IMR-90 (cell line): ENCODE data around the gene FITM1. TPM values are rescaled to one million over a fixed set of nuclear protein-coding genes. Genes with fewer than 3 reads are reported as not detected.

Source experiments
- ATAC-seq: fragments of 200-7000 bp; cut with Tn5 transposase; 2 replicates; pipeline ENCODE4 v1.9.1; 2020; ENCODE audit warnings: low read depth, mild to moderate bottlenecking, moderate library complexity
- BruUV-seq: library from RNA; stranded (reverse); fragments of 400-500 nt; replicated peaks from 2 replicates; lab custom pipeline; 2021; lab: Mats Ljungman, UMichigan
- CTCF ChIA-PET: fragments of 300-600 bp; formaldehyde crosslinking; extraction: SDS; loops from one replicate; lab custom pipeline; 2021; ENCODE audit warnings: antibody characterized with exemption; lab: Yijun Ruan, JAX
- POLR2A ChIA-PET: fragments of 300-600 bp; sonication (Branson Sonifier 250); formaldehyde crosslinking; loops from one replicate; lab custom pipeline; 2022; ENCODE audit warnings: antibody characterized with exemption; ENCODE audit not compliant: unreplicated experiment; lab: Charles Lee
- DNase-seq: peaks from one replicate; pipeline ENCODE4 v3.0.0; 2013
- H2AFZ ChIP-seq: replicated peaks from 2 replicates; pipeline ENCODE3; 2013; ENCODE audit warnings: low read length, mild to moderate bottlenecking; ENCODE audit not compliant: poor library complexity
- H2AK5ac ChIP-seq: 2 replicates; pipeline ENCODE4 v1.6.1; 2013; ENCODE audit warnings: low read depth, low read length, inconsistent platforms
- H2AK9ac ChIP-seq: replicated peaks from 2 replicates; pipeline ENCODE3; 2013; ENCODE audit warnings: mild to moderate bottlenecking, low read depth, low read length, moderate library complexity; ENCODE audit not compliant: poor library complexity
- H2BK120ac ChIP-seq: 2 replicates; pipeline ENCODE4 v1.6.1; 2013; ENCODE audit warnings: low read depth, low read length, inconsistent platforms
- H2BK15ac ChIP-seq: 3 replicates; pipeline ENCODE4 v1.6.1; 2013; ENCODE audit warnings: low read depth, low read length, inconsistent platforms
- H2BK20ac ChIP-seq: 2 replicates; pipeline ENCODE4 v1.6.1; 2013; ENCODE audit warnings: low read depth, mild to moderate bottlenecking, inconsistent platforms, low read length, moderate library complexity
- H2BK5ac ChIP-seq: 2 replicates; pipeline ENCODE4 v1.6.1; 2013; ENCODE audit warnings: mild to moderate bottlenecking, low read depth, low read length, inconsistent platforms; ENCODE audit not compliant: poor library complexity, severe bottlenecking
- H3K14ac ChIP-seq: replicated peaks from 2 replicates; pipeline ENCODE4 v1.6.1; 2013; ENCODE audit warnings: low read depth, low read length, inconsistent platforms
- H3K18ac ChIP-seq: 2 replicates; pipeline ENCODE4 v1.6.1; 2013; ENCODE audit warnings: low read depth, low read length, control low read depth
- H3K23ac ChIP-seq: 2 replicates; pipeline ENCODE4 v1.6.1; 2013; ENCODE audit warnings: low read depth, low read length, inconsistent platforms
- H3K27ac ChIP-seq: 2 replicates; pipeline ENCODE4 v1.5.1; 2013; ENCODE audit warnings: mild to moderate bottlenecking, control low read depth, low read length; ENCODE audit not compliant: insufficient read depth
- H3K27me3 ChIP-seq: 2 replicates; pipeline ENCODE4 v1.6.1; 2013; ENCODE audit warnings: low read length; ENCODE audit not compliant: control insufficient read depth, insufficient read depth
- H3K36me3 ChIP-seq: 2 replicates; pipeline ENCODE4 v1.6.1; 2013; ENCODE audit warnings: low read length, mixed read lengths; ENCODE audit not compliant: control insufficient read depth, insufficient read depth
- H3K4ac ChIP-seq: 2 replicates; pipeline ENCODE4 v1.6.1; 2013; ENCODE audit warnings: low read depth, low read length, inconsistent platforms
- H3K4me1 ChIP-seq: 2 replicates; pipeline ENCODE4 v1.6.1; 2013; ENCODE audit warnings: low read length, mixed read lengths; ENCODE audit not compliant: control insufficient read depth, insufficient read depth
- H3K4me2 ChIP-seq: 2 replicates; pipeline ENCODE4 v1.6.1; 2013; ENCODE audit warnings: low read depth, mild to moderate bottlenecking, control low read depth, low read length, moderate library complexity
- H3K4me3 ChIP-seq: 2 replicates; pipeline ENCODE4 v1.5.1; 2013; ENCODE audit warnings: low read depth, mild to moderate bottlenecking, control low read depth, low read length, moderate library complexity; ENCODE audit not compliant: insufficient read depth
- H3K56ac ChIP-seq: 2 replicates; pipeline ENCODE4 v1.6.1; 2013; ENCODE audit warnings: low read length, inconsistent platforms; ENCODE audit not compliant: insufficient read depth; ENCODE audit errors: extremely low read depth
- H3K79me1 ChIP-seq, 2 experiments: 2 replicates each; pipeline ENCODE4 v1.6.1; 2013; ENCODE audit warnings: low read length in 2 of 2, inconsistent platforms in 1 of 2, low read depth in 1 of 2
- H3K9ac ChIP-seq: 2 replicates; pipeline ENCODE4 v1.6.1; 2013; ENCODE audit warnings: low read depth, low read length, control low read depth
- H3K9me1 ChIP-seq: 2 replicates; pipeline ENCODE4 v1.6.1; 2013; ENCODE audit warnings: low read length, inconsistent platforms; ENCODE audit not compliant: insufficient read depth
- H3K9me3 ChIP-seq: 2 replicates; pipeline ENCODE4 v1.6.1; 2013; ENCODE audit warnings: low read length; ENCODE audit not compliant: control insufficient read depth, insufficient read depth
- H4K20me1 ChIP-seq: 2 replicates; pipeline ENCODE4 v1.6.1; 2013; ENCODE audit warnings: low read length, inconsistent platforms; ENCODE audit not compliant: insufficient read depth
- H4K5ac ChIP-seq: 2 replicates; pipeline ENCODE4 v1.6.1; 2013; ENCODE audit warnings: mild to moderate bottlenecking, low read depth, low read length, control low read depth
- H4K8ac ChIP-seq, 2 experiments: 2 replicates each; pipeline ENCODE4 v1.6.1; 2013; ENCODE audit warnings: low read depth in 2 of 2, low read length in 2 of 2, control low read depth in 1 of 2, inconsistent platforms in 1 of 2
- H4K91ac ChIP-seq: 2 replicates; pipeline ENCODE4 v1.6.1; 2013; ENCODE audit warnings: low read depth, low read length, inconsistent platforms; ENCODE audit not compliant: insufficient read depth
- BHLHE40 ChIP-seq: fragments of 150-350 bp; IDR thresholded peaks from 2 replicates; pipeline ENCODE4 v1.6.1; 2016; ENCODE audit warnings: mild to moderate bottlenecking, low read depth, low read length
- FOS ChIP-seq: fragments of 150-350 bp; IDR thresholded peaks from 2 replicates; pipeline ENCODE4 v1.6.1; 2016; ENCODE audit warnings: low read depth, low read length
- MXI1 ChIP-seq: IDR thresholded peaks from 2 replicates; pipeline ENCODE4 v1.6.1; 2012; ENCODE audit warnings: low read depth, mild to moderate bottlenecking, low read length, moderate library complexity, borderline replicate concordance
- NFE2L2 ChIP-seq: fragments of 150-350 bp; IDR thresholded peaks from 2 replicates; pipeline ENCODE4 v1.6.1; 2016; ENCODE audit warnings: low read depth, mild to moderate bottlenecking, low read length
- POLR2A ChIP-seq: IDR thresholded peaks from 2 replicates; pipeline ENCODE4 v1.6.1; 2012; ENCODE audit warnings: mild to moderate bottlenecking, low read depth, low read length
- RFX5 ChIP-seq: IDR thresholded peaks from 2 replicates; pipeline ENCODE4 v1.8.0; 2012; ENCODE audit warnings: low read depth, mild to moderate bottlenecking, low read length, moderate library complexity
- SMC3 ChIP-seq: fragments of 150-350 bp; IDR thresholded peaks from 2 replicates; pipeline ENCODE4 v1.6.1; 2016; ENCODE audit warnings: low read depth, mild to moderate bottlenecking, antibody characterized with exemption, low read length, moderate library complexity
- WGBS, 2 experiments: methylation state at CpG; one replicate each; pipeline versions ENCODE4 v1.1.5 to v1.1.7; 2013; ENCODE audit warnings: missing lambda C conversion rate in 2 of 2; ENCODE audit not compliant: insufficient read length in 1 of 2; ENCODE audit errors: extremely low coverage in 2 of 2; 5-methylcytosine and 5-hydroxymethylcytosine counted together
- dilution Hi-C: fragments of 300-500 bp; cut with HindIII; formaldehyde crosslinking; loops from one replicate; pipeline ENCODE4 v1.14.3; 2018; ENCODE audit warnings: low sequenced_read_pairs; ENCODE audit not compliant: unreplicated experiment
- in situ Hi-C: fragments of 300-500 bp; cut with MboI; formaldehyde crosslinking; loops from 3 replicates; pipeline ENCODE4 v1.14.3; 2019; ENCODE audit warnings: low sequenced_read_pairs, inconsistent platforms, mixed read lengths
- intact Hi-C: fragments of 100-400 bp; cut with micrococcal nuclease; formaldehyde crosslinking; loops from 2 replicates; pipeline ENCODE4 v1.10.0; 2022
- polyA plus RNA-seq, 3 experiments: library from polyadenylated mRNA; depleted of rRNA; stranded (reverse); fragments of >200 nt; gene quantifications; 2 replicates each; pipeline ENCODE4 v1.2.3, GENCODE V29; 2012; ENCODE audit warnings: low replicate concordance in 1 of 3
- total RNA-seq: library from RNA; depleted of rRNA; stranded (reverse); fragments of >200 nt; gene quantifications from 2 replicates; pipeline ENCODE4 v1.2.3, GENCODE V29; 2012
- TF ChIP-seq, protein P1 (sequence below): fragments of 150-350 bp; IDR thresholded peaks from 2 replicates; pipeline ENCODE4 v1.6.1; 2016; ENCODE audit warnings: low read depth, mild to moderate bottlenecking, low read length, moderate library complexity, borderline replicate concordance
- TF ChIP-seq, protein P2 (sequence below): fragments of 150-350 bp; IDR thresholded peaks from 2 replicates; pipeline ENCODE4 v1.6.1; 2017; ENCODE audit warnings: mild to moderate bottlenecking, antibody characterized with exemption, low read length, low read depth

Gene FITM1
- total and polyA plus RNA-seq, 2 of the 4 experiments (the other 2 are of a cell fraction) = not detected

DNA sequence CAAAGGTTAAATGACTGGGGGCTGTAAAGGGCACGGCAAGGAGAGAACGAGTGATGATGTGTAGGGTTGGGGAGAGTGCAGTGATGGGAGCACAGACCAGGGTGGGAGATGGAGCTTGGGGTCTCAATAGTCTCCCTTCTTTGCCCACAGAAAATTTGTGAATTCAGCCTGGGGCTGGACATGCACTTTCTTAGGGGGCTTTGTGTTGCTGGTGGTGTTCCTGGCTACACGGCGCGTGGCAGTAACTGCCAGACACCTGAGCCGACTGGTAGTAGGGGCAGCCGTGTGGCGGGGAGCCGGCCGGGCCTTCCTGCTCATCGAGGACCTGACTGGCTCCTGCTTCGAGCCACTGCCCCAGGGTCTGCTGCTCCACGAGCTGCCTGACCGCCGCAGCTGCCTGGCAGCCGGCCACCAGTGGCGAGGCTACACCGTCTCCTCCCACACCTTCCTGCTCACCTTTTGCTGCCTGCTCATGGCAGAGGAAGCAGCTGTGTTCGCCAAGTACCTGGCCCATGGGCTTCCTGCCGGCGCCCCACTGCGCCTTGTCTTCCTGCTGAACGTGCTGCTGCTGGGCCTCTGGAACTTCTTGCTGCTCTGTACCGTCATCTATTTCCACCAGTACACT, 1.7 kb downstream of the FITM1 start:
- H2BK15ac ChIP-seq = no peak overlapping the region
- no peak overlapping the region for H3K4me2 ChIP-seq
- H4K8ac ChIP-seq = no peak overlapping the region
- ChIA-PET POLR2A (no interaction called here), CTCF (no interaction called here)
- intact Hi-C loops (no loop called here), dilution Hi-C loops (no loop called here), in situ Hi-C loops (loop anchor here (10.0 to 25.0 kb wide), 3 partner anchors 303 to 1045 kb away; partner anchors contain the start of genes ACIN1, BCL2L2, C14orf119 and PABPN1)
- H2BK5ac ChIP-seq = no peak overlapping the region
- H3K4me3 ChIP-seq = no peak overlapping the region
- DNase-seq (no peak), ATAC-seq (no peak)
- WGBS, 2 experiments = 82% methylated on average over 12 of the region's 24 CpGs; no CpG with 5 or more reads in 1 of the 2 experiments
- no TSS peak for BruUV-seq
- H2AK9ac ChIP-seq = no peak overlapping the region
- H4K20me1 ChIP-seq = 0 out of 2 replicates have a peak, but pooled peaks cover 5% of the 10 kb centered on the region
- H3K14ac ChIP-seq = no peak overlapping the region
- H3K27ac ChIP-seq = no peak overlapping the region
- H2AK5ac ChIP-seq = no peak overlapping the region
- H4K5ac ChIP-seq = no peak overlapping the region
- H3K9me1 ChIP-seq = peaks cover 5% of the 10 kb centered on the region
- no peak overlapping the region for H4K91ac ChIP-seq
- H2BK120ac ChIP-seq = no peak overlapping the region
- H3K4me1 ChIP-seq = peaks cover 8% of the 10 kb centered on the region; the same call in 1 of the 2 replicates
- no peak overlapping the region for H3K18ac ChIP-seq
- H3K9ac ChIP-seq = no peak overlapping the region
- no peak for TF ChIP-seq RFX5
- no peak for TF ChIP-seq NFE2L2
- TF ChIP-seq FOS = no peak
- no peak for TF ChIP-seq BHLHE40
- no peak for TF ChIP-seq MXI1
- TF ChIP-seq POLR2A = no peak
- TF ChIP-seq, protein P1, sequence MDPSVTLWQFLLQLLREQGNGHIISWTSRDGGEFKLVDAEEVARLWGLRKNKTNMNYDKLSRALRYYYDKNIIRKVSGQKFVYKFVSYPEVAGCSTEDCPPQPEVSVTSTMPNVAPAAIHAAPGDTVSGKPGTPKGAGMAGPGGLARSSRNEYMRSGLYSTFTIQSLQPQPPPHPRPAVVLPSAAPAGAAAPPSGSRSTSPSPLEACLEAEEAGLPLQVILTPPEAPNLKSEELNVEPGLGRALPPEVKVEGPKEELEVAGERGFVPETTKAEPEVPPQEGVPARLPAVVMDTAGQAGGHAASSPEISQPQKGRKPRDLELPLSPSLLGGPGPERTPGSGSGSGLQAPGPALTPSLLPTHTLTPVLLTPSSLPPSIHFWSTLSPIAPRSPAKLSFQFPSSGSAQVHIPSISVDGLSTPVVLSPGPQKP = no peak
- TF ChIP-seq, protein P2, sequence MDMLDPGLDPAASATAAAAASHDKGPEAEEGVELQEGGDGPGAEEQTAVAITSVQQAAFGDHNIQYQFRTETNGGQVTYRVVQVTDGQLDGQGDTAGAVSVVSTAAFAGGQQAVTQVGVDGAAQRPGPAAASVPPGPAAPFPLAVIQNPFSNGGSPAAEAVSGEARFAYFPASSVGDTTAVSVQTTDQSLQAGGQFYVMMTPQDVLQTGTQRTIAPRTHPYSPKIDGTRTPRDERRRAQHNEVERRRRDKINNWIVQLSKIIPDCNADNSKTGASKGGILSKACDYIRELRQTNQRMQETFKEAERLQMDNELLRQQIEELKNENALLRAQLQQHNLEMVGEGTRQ = no peak
- TF ChIP-seq SMC3 = no peak
- H2BK20ac ChIP-seq = no peak overlapping the region
- no peaks in the 10 kb centered on the region for H3K9me3 ChIP-seq
- no peaks in the 10 kb centered on the region for H3K27me3 ChIP-seq
- H2AFZ ChIP-seq = no peak overlapping the region
- peaks cover 4 to 10% of the 10 kb centered on the region in 2 experiments; a peak in 3 of 4 replicates for H3K79me1 ChIP-seq
- no peaks in the 10 kb centered on the region for H3K36me3 ChIP-seq
- H3K23ac ChIP-seq = no peak overlapping the region
- H3K4ac ChIP-seq = no peak overlapping the region
- H3K56ac ChIP-seq = no peak overlapping the region
